Right cardiac atrium (tissue), 5 donors: ENCODE results near the gene ADAT1. TPM values are rescaled to one million over a fixed set of nuclear protein-coding genes. Genes with fewer than 3 reads are reported as not detected.

ENCODE experiments used
- ATAC-seq, 2 donors: fragments of 200-7000 bp; cut with Tn5 transposase; one replicate each; pipeline versions ENCODE4 v1.8.0 to v1.9.1; 2020; ENCODE audit warnings: moderate library complexity in 2 of 2, mild to moderate bottlenecking in 1 of 2
- DNase-seq, 3 donors: peaks; one replicate each; pipeline ENCODE4 v3.0.0-alpha.2; 2020
- H3K27ac ChIP-seq: one replicate; pipeline ENCODE4 v1.5.1; 2013; ENCODE audit warnings: mild to moderate bottlenecking, low read length, control low read depth, moderate library complexity
- H3K27me3 ChIP-seq: one replicate; pipeline ENCODE4 v1.6.1; 2013; ENCODE audit not compliant: control insufficient read depth, insufficient read depth
- H3K4me1 ChIP-seq: one replicate; pipeline ENCODE4 v1.6.1; 2013; ENCODE audit warnings: low read length; ENCODE audit not compliant: control insufficient read depth, insufficient read depth
- H3K4me3 ChIP-seq: one replicate; pipeline ENCODE4 v1.5.1; 2013; ENCODE audit warnings: low read length, control low read depth
- H3K9me3 ChIP-seq: one replicate; pipeline ENCODE4 v1.6.1; 2013; ENCODE audit warnings: low read length; ENCODE audit not compliant: control insufficient read depth
- WGBS: extraction: QIAGEN DNeasy Blood & Tissue Kit; methylation state at CpG from one replicate; pipeline ENCODE4 v1.1.7; 2013; 5-methylcytosine and 5-hydroxymethylcytosine counted together
- intact Hi-C, 4 donors: fragments of 100-400 bp; cut with DNase I; formaldehyde crosslinking; loops; one replicate each; pipeline versions ENCODE4 v1.11.0 to v1.14.0; 2022 to 2023
- polyA plus RNA-seq: library from polyadenylated mRNA; stranded (reverse); fragments of 200-250 nt; gene quantifications from one replicate; pipeline ENCODE4 v1.2.3, GENCODE V29; 2013
- total RNA-seq, 4 donors: library from RNA; stranded (reverse); fragmentation: NEBNext Ultra II Directional; extraction: Animal tissue kit (Norgen Biotek cat#: 25700); gene quantifications; one replicate each; pipeline ENCODE4 v1.2.1, GENCODE V29; 2021
- donor health status: healthy with polysubstance abuse.
- donor health status: DM: no; HTN: yes; CAD: no.
- donor health status: DM: no; HTN: no; CAD: no.
- donor health status: DM: no; HTN: yes; CAD: no; lungs with severe emphysema.
- donor health status: DM: yes; HTN: yes; CAD: no.

Gene ADAT1
- total and polyA plus RNA-seq, 5 donors, result 8.4 to 27.2 (median 20.8) TPM

DNA sequence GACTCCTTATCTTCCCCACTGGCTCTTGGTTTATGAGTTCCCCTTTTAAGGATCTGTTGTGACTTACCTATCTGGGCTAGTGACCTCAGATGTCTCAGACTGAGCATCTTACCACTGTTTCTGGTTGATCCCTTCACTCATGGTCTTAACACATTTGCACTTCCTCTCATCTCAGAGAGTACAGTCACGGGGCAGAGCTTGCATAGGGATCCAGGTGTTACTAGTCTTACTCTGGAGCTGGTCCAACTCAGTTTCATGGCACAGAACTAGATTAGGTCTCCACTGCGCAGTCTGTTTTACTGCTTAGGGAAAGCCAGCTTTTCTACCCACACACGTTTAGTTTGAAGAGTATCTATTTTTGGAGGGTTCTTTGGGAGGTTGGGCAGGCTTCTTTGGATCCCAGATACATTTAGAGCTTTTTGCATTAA lies 46.7 kb downstream of the ADAT1 start:
- H3K27ac ChIP-seq, result no peak overlapping the region
- ATAC-seq (no peak), DNase-seq (no peak)
- no peaks in the 10 kb centered on the region for H3K9me3 ChIP-seq
- H3K4me3 ChIP-seq, result no peak overlapping the region
- intact Hi-C loops, result no loop called here
- H3K4me1 ChIP-seq, result peaks cover 3% of the 10 kb centered on the region
- 48% methylated on average over 3 of the region's 3 CpGs for WGBS
- no peaks in the 10 kb centered on the region for H3K27me3 ChIP-seq

- 54% methylated on average over 3 of the region's 3 CpGs for whole genome bisulfite sequencing
- H3K4me1 ChIP-seq, result peaks cover 3% of the 10 kb centered on the region
- DNase-seq, result no peak
- no peaks in the 10 kb centered on the region for H3K27me3 ChIP-seq
- intact Hi-C loops, result no loop called here
- no peak overlapping the region for H3K4me3 ChIP-seq
- H3K9me3 ChIP-seq, result no peaks in the 10 kb centered on the region
- ATAC-seq, result no peak
- no peak overlapping the region for H3K27ac ChIP-seq
These were observed 47.1 kb downstream of the ADAT1 start for GRCh38 chr16:75575958-75576357.

GRCh38 chr16:75573955-75574354 lies 49.1 kb downstream of the ADAT1 start:
- no peak for ATAC-seq
- H3K4me3 ChIP-seq, result no peak overlapping the region
- intact Hi-C loops, result no loop called here
- 79% methylated on average over 5 of the region's 5 CpGs for WGBS
- H3K9me3 ChIP-seq, result no peaks in the 10 kb centered on the region
- no peak overlapping the region for H3K27ac ChIP-seq
- no peak for DNase-seq
- no peaks in the 10 kb centered on the region for H3K27me3 ChIP-seq
- H3K4me1 ChIP-seq, result peaks cover 8% of the 10 kb centered on the region

DNA sequence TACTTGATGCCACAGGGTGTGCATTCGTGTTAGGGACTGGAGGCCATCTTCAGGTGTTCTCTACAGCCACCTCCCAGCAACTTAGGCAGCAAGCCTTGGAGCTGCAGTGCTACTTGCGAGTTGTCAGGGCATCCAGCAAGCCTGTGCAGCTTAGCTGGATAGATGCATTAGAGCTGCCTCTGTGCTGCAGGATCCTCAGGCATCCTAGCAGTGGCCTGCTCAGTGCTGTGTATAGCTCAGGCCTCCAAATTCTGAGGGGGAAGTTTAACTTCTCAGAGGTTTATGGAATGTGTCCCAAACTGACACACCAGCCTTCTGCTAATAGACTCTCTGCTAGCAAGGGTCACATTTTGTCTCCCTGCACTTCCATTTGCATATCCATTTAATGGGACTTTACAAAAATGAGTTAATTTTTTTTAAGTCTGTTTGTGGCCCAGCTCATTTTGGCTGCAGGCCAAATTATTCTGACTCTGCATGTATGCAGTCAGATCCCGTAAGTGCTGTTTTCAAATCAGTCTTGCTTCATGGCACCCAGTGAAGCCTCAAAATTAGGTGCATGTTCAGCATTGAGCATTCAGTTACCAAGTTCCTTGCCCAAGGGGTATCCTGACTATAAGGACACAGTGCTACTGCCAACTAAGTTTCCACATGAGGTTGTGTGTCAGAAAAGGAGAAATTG lies 50.1 kb downstream of the ADAT1 start:
- Histone ChIP-seq H3K4me3 (no peak overlapping the region), H3K27me3 (no peaks in the 10 kb centered on the region), H3K27ac (no peak overlapping the region), H3K9me3 (no peaks in the 10 kb centered on the region), H3K4me1 (peaks cover 10% of the 10 kb centered on the region)
- DNase-seq (no peak), ATAC-seq (no peak)
- WGBS, result 66% methylated on average over 3 of the region's 3 CpGs
- intact Hi-C loops, result no loop called here

- DNase-seq (no peak), ATAC-seq (no peak)
- Histone ChIP-seq H3K27me3 (no peaks in the 10 kb centered on the region), H3K4me1 (peaks cover 20% of the 10 kb centered on the region), H3K27ac (peak overlapping the region; percentile 58), H3K4me3 (no peak overlapping the region), H3K9me3 (no peaks in the 10 kb centered on the region)
- 40% methylated on average over 5 of the region's 5 CpGs for WGBS
- intact Hi-C loops, result no loop called here
These were observed 52.5 kb downstream of the ADAT1 start for GRCh38 chr16:75570396-75571065.

DNA sequence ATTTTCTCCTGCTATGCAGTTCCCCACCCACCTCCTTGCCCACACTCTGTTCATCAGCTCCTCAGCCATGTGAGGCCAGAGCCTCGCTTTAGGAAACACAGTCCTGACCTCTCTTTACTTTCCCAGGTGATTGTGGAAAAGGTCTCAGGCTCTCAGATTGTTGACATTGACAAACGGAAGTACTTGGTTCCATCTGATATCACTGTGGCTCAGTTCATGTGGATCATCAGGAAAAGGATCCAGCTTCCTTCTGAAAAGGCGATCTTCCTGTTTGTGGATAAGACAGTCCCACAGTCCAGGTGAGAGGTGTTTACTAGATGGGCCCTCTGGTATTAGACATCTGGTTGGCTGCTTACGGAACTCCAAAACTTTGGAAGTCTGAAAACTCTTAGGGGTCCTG lies 55.2 kb downstream of the ADAT1 start:
- Histone ChIP-seq H3K27me3 (no peaks in the 10 kb centered on the region), H3K9me3 (no peaks in the 10 kb centered on the region), H3K27ac (no peak overlapping the region), H3K4me1 (peaks cover 19% of the 10 kb centered on the region), H3K4me3 (no peak overlapping the region)
- 66% methylated on average over 4 of the region's 4 CpGs for whole genome bisulfite sequencing
- ATAC-seq (no peak), DNase-seq (no peak)
- intact Hi-C loops, result loop anchor here in 1 of 4 donors (10.0 kb wide), 1 partner anchor 57 kb away; the partner anchor contains the start of gene ADAT1

GRCh38 chr16:75566758-75567255 lies 56.3 kb downstream of the ADAT1 start:
- peaks cover 17% of the 10 kb centered on the region for H3K4me1 ChIP-seq
- ATAC-seq (peak; percentile 14 to 44), DNase-seq (peak in 1 of 3 donors; percentile 62)
- H3K4me3 ChIP-seq, result peak overlapping the region; percentile 94
- intact Hi-C loops, result loop anchor here in 1 of 4 donors (10.0 kb wide), 1 partner anchor 58 kb away; the partner anchor contains the start of gene ADAT1
- no peaks in the 10 kb centered on the region for H3K9me3 ChIP-seq
- no peaks in the 10 kb centered on the region for H3K27me3 ChIP-seq
- peak overlapping the region; percentile 91 for H3K27ac ChIP-seq
- WGBS, result 2% methylated on average over 32 of the region's 32 CpGs

DNA sequence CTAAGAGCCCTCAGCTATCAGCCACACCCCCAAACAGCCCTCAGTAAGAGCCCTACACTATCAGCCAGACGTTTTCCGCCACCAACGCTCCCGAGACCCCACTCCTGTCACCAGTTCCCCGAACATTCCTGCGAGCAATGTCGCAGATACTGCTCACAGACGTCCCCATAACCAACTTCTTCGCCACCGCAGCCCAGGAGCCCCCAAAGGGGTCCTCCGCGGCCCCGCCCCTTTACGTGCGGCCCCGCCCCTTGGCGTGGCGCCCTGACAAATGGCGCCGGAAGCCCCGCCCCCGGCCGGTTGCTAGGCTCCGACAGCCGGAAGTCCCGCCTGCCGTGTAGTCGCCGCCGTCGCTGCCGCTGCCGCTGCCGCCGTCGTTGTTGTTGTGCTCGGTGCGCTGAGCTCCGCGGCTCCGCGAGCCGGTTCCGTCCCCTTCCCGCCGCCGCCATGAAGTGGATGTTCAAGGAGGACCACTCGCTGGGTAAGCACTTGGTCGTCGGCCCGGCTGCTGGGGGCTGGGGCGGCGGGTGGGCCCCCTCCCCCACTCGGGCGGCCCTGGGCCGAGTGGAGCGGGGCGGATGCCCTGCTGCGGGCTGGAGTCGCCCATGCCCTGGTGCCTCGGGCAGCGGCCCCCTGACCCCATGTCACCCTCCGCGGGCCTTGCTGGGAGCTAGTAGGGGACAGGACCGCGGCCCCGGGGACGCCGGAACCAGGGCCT lies 56.9 kb downstream of the ADAT1 start, which contains the start of gene GABARAPL2:
Gene GABARAPL2, plus strand, starts transcription at position 340 of the 718 bp plus-strand sequence. Its CDS starts 108 bp downstream, at position 448.
- H3K4me1 ChIP-seq, result peaks cover 17% of the 10 kb centered on the region
- under 1% methylated on average over 69 of the region's 69 CpGs for WGBS
- peak within 1 kb of the TSS; percentile 94 for H3K4me3 ChIP-seq
- H3K27me3 ChIP-seq, result no peaks in the 10 kb centered on the region
- intact Hi-C loops, result loop anchor here in 1 of 4 donors (10.0 kb wide), 1 partner anchor 59 kb away; the partner anchor contains the start of gene ADAT1
- ATAC-seq (peak; percentile 94), DNase-seq (peak; percentile 86 to 95 (median 93))
- peak within 1 kb of the TSS; percentile 91 for H3K27ac ChIP-seq
- H3K9me3 ChIP-seq, result no peaks in the 10 kb centered on the region

GRCh38 chr16:75565640-75566039 lies 57.4 kb downstream of the ADAT1 start:
- Histone ChIP-seq H3K9me3 (no peaks in the 10 kb centered on the region), H3K27ac (peak overlapping the region; percentile 80), H3K4me3 (peak overlapping the region; percentile 94), H3K4me1 (peaks cover 17% of the 10 kb centered on the region), H3K27me3 (no peaks in the 10 kb centered on the region)
- ATAC-seq (no peak), DNase-seq (no peak)
- 22% methylated on average over 15 of the region's 15 CpGs for WGBS
- intact Hi-C loops, result loop anchor here in 1 of 4 donors (10.0 kb wide), 1 partner anchor 59 kb away; the partner anchor contains the start of gene ADAT1

GRCh38 chr16:75559564-75560372 lies 63.3 kb downstream of the ADAT1 start:
- H3K4me1 ChIP-seq, result no peaks in the 10 kb centered on the region
- H3K27me3 ChIP-seq, result no peaks in the 10 kb centered on the region
- no peak overlapping the region for H3K4me3 ChIP-seq
- ATAC-seq, result no peak
- DNase-seq, result peak in 2 of 3 donors; percentile 50 to 72
- H3K9me3 ChIP-seq, result no peaks in the 10 kb centered on the region
- intact Hi-C loops, result loop anchor here in 2 of 4 donors (5.0 to 10.0 kb wide), 3 partner anchors 42 to 85 kb away; partner anchors contain the start of gene ADAT1 (in 2 of the 2)
- no peak overlapping the region for H3K27ac ChIP-seq
- WGBS, result 53% methylated on average over 10 of the region's 10 CpGs
